Spleen (tissue), 11 donors: ENCODE data around the gene MREG. TPM values are rescaled to one million over a fixed set of nuclear protein-coding genes. Genes with fewer than 3 reads are reported as not detected.
"Not testable (repeated sequence)": the region's sequence is repeated elsewhere in the genome, so short reads cannot be mapped to it uniquely, and the experiment has no call there.

Experiments
- DNase-seq: peaks from one replicate; pipeline ENCODE4 v3.0.0-alpha.2; 2020
- H3K27ac ChIP-seq, 8 donors: fragments of 200-600 bp; sonication (generic) in 7 of 8; 1 replicate in 4 of 8; 2 replicates in 4 of 8; pipeline versions ENCODE4 v1.5.0 to v1.8.0; 2016 to 2021; ENCODE audit warnings: inconsistent platforms in 4 of 8, mild to moderate bottlenecking in 4 of 8, moderate library complexity in 1 of 8
- H3K27me3 ChIP-seq, 7 donors: fragments of 200-600 bp; sonication (generic) in 6 of 7; replicated peaks in 1 of 7; 1 replicate in 4 of 7; 2 replicates in 3 of 7; pipeline versions ENCODE4 v1.5.0 to v1.8.0; 2016 to 2021; ENCODE audit warnings: inconsistent platforms in 3 of 7, mild to moderate bottlenecking in 1 of 7
- H3K36me3 ChIP-seq, 6 donors: fragments of 200-600 bp; sonication (generic) in 5 of 6; 1 replicate in 4 of 6; 2 replicates in 2 of 6; pipeline versions ENCODE4 v1.5.0 to v1.8.0; 2016 to 2021; ENCODE audit warnings: inconsistent platforms in 2 of 6
- H3K4me1 ChIP-seq, 6 donors: fragments of 200-600 bp; sonication (generic) in 5 of 6; 1 replicate in 3 of 6; 2 replicates in 3 of 6; pipeline versions ENCODE4 v1.5.0 to v1.8.0; 2016 to 2021; ENCODE audit warnings: inconsistent platforms in 3 of 6
- H3K4me3 ChIP-seq, 8 donors: fragments of 200-600 bp; sonication (generic) in 7 of 8; 1 replicate in 4 of 8; 2 replicates in 4 of 8; pipeline versions ENCODE4 v1.5.0 to v1.8.0; 2016 to 2021; ENCODE audit warnings: inconsistent platforms in 4 of 8, mild to moderate bottlenecking in 4 of 8, moderate library complexity in 2 of 8
- H3K9me3 ChIP-seq, 8 donors: fragments of 200-600 bp; sonication (generic) in 7 of 8; 1 replicate in 4 of 8; 2 replicates in 4 of 8; pipeline versions ENCODE4 v1.5.0 to v1.8.0; 2016 to 2021; ENCODE audit warnings: inconsistent platforms in 4 of 8
- CTCF ChIP-seq, 11 experiments: fragments of 200-600 bp in 7 of 11; fragments of 450-650 bp in 4 of 11; sonication (generic) in 4 of 11; IDR thresholded peaks in 8 of 11; conservative IDR thresholded peaks in 3 of 11; 1 replicate in 7 of 11; 2 replicates in 4 of 11; pipeline versions ENCODE4 v1.4.0 to v1.8.0; 2016 to 2021; ENCODE audit warnings: antibody characterized with exemption in 11 of 11, inconsistent platforms in 4 of 11, mild to moderate bottlenecking in 1 of 11
- POLR2A ChIP-seq, 3 donors: fragments of 450-650 bp; IDR thresholded peaks; one replicate each; pipeline ENCODE4 v1.5.1; 2017; ENCODE audit warnings: antibody characterized with exemption in 3 of 3, mild to moderate bottlenecking in 1 of 3
- POLR2AphosphoS5 ChIP-seq, 3 donors: sonication (generic); formaldehyde crosslinking; IDR thresholded peaks; one replicate each; pipeline ENCODE4 v1.5.1; 2017; ENCODE audit warnings: antibody characterized with exemption in 3 of 3
- WGBS, 5 donors: extraction: QIAGEN DNeasy Blood & Tissue Kit in 3 of 5; methylation state at CpG; one replicate each; pipeline versions ENCODE4 v1.1.5 to v1.1.7; 2013 to 2018; 5-methylcytosine and 5-hydroxymethylcytosine counted together
- intact Hi-C: fragments of 100-400 bp; cut with DNase I; formaldehyde crosslinking; loops from one replicate; pipeline ENCODE4 v1.15.0; 2023; ENCODE audit warnings: low total_unique reads
- polyA plus RNA-seq, 3 donors: library from polyadenylated mRNA; stranded (reverse); fragments of 200-250 nt; gene quantifications; one replicate each; pipeline ENCODE4 v1.2.1, GENCODE V29; 2013
- total RNA-seq, 7 donors: library from RNA; depleted of rRNA in 3 of 7; stranded (reverse); fragments of >200 nt in 3 of 7; fragmentation: NEBNext Ultra II Directional in 4 of 7; extraction: Animal tissue kit (Norgen Biotek cat#: 25700) in 4 of 7; gene quantifications; one replicate each; pipeline versions ENCODE4 v1.1.0 to v1.2.1, GENCODE V29; 2016 to 2021
- donor health status: healthy with polysubstance abuse.
- donor health status: DM: no; HTN: no; CAD: no; lungs with moderate emphysema.
- donor health status: DM: no; HTN: no; CAD: no.
- donor health status: Bipolar disorder and iron deficiency.
- donor health status: healthy.
- donor health status: DM: no; HTN: no; CAD: no.
- donor health status: DM: yes; HTN: yes; CAD: no.

MREG gene
- total and polyA plus RNA-seq, 10 donors, result 4.5 to 8.3 (median 6.6) TPM

DNA sequence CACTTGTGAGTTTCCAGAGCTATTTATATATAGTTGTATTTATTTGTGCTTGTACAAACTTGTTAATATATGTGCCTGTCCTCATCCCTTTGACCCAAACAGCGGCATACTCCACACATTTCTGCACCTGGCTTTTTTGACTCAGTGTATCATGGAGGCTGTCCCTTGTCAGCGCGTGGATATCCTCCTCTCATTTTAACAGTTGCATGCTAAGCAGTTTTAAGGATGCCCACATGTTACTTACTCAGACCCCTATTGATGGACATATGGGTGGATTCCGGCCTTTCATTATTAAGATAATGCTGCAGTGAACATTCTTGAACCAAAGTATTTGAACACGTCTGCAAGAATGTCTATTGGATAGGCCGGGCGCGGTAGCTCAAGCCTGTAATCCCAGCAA, 655 bp upstream of the MREG start:
- 88 to 94% (median 92%) methylated on average over 8 of the region's 8 CpGs for WGBS, 5 donors
- H3K4me3 ChIP-seq, result peak overlapping the region in 1 of 8 donors; percentile 84
- H3K9me3 ChIP-seq, result no peaks in the 10 kb centered on the region

DNA sequence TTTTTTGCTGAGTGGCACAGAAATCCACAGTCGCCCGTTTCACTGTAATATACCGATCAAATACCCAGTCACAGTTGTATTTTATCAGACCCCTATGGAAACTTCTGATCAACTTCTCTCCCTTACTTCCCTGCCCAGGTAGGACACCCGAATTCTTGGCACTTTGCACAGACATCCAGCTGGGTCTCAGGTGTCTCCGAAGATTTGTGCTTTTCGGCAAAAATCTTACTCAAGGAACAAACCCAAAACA, 596 bp downstream of the MREG start:
- DNase-seq, result no peak
- H3K9me3 ChIP-seq, result no peaks in the 10 kb centered on the region
- H3K27me3 ChIP-seq, result no peaks in the 10 kb centered on the region
- H3K36me3 ChIP-seq, result no peaks in the 10 kb centered on the region
- intact Hi-C loops, result loop anchor here (10.0 kb wide), 1 partner anchor 58 kb away; no protein-coding TSS in a partner anchor
- peaks cover 3 to 48% (median 28%) of the 10 kb centered on the region in 6 donors for H3K4me1 ChIP-seq
- no peak for TF ChIP-seq POLR2AphosphoS5 (IDR thresholded peaks at IDR 0.05)
- TF ChIP-seq POLR2A (IDR thresholded peaks at IDR 0.05), result no peak
- no peak for TF ChIP-seq CTCF (IDR thresholded peaks at IDR 0.05 in 8 of 11, conservative IDR thresholded peaks at IDR 0.05 in 3 of 11)
- peak overlapping the region; percentile 41 to 84 (median 56) for H3K4me3 ChIP-seq
- peak overlapping the region in 5 of 8 donors; percentile 27 to 66 (median 49) for H3K27ac ChIP-seq
- 5 to 11% (median 6%) methylated on average over 6 of the region's 6 CpGs for WGBS, 5 donors

More for the DNA sequence above, 655 bp upstream of the MREG start:
- no peak overlapping the region for H3K27ac ChIP-seq
- H3K36me3 ChIP-seq, result no peaks in the 10 kb centered on the region
- TF ChIP-seq CTCF (IDR thresholded peaks at IDR 0.05 in 8 of 11, conservative IDR thresholded peaks at IDR 0.05 in 3 of 11) (no peak), POLR2AphosphoS5 (IDR thresholded peaks at IDR 0.05) (no peak), POLR2A (IDR thresholded peaks at IDR 0.05) (no peak)
- intact Hi-C loops, result loop anchor here (10.0 kb wide), 1 partner anchor 59 kb away; no protein-coding TSS in a partner anchor
- H3K27me3 ChIP-seq, result no peaks in the 10 kb centered on the region
- H3K4me1 ChIP-seq, result peaks cover 3 to 48% (median 28%) of the 10 kb centered on the region in 6 donors
- DNase-seq, result no peak

GRCh38 chr2:216012133-216012829, 1.1 kb downstream of the MREG start:
- intact Hi-C loops, result loop anchor here (10.0 kb wide), 1 partner anchor 57 kb away; no protein-coding TSS in a partner anchor
- Histone ChIP-seq H3K4me3 (peak overlapping the region in 7 of 8 donors; percentile 41 to 84 (median 58)), H3K27ac (no peak overlapping the region), H3K9me3 (no peaks in the 10 kb centered on the region), H3K36me3 (no peaks in the 10 kb centered on the region), H3K4me1 (peaks cover 3 to 45% (median 26%) of the 10 kb centered on the region in 6 donors), H3K27me3 (no peaks in the 10 kb centered on the region)
- WGBS, 5 donors, result 29 to 43% (median 33%) methylated on average over 6 of the region's 6 CpGs
- TF ChIP-seq CTCF (IDR thresholded peaks at IDR 0.05 in 8 of 11, conservative IDR thresholded peaks at IDR 0.05 in 3 of 11) (no peak), POLR2A (IDR thresholded peaks at IDR 0.05) (no peak), POLR2AphosphoS5 (IDR thresholded peaks at IDR 0.05) (no peak)
- DNase-seq, result no peak

GRCh38 chr2:216009215-216009614, 4.1 kb downstream of the MREG start:
- H3K27me3 ChIP-seq, H3K36me3 ChIP-seq, H3K4me3 ChIP-seq, intact Hi-C loops, H3K27ac ChIP-seq, DNase-seq, H3K9me3 ChIP-seq: not testable (repeated sequence)
- peaks cover 3 to 50% (median 34%) of the 10 kb centered on the region in 6 donors for H3K4me1 ChIP-seq
- 72 to 88% (median 82%) methylated on average over 2 of the region's 2 CpGs for WGBS, 5 donors
